ENCODE results near the gene MBP. TPM values are rescaled to one million over a fixed set of nuclear protein-coding genes. Genes with fewer than 3 reads are reported as not detected.

Gene MBP
- total RNA-seq, 3 donors from 2014 or later = 37.9 to 48.5 (median 47.4) TPM

GRCh38 chr18:77111449-77111848, 21.1 kb downstream of the MBP start:
- Histone ChIP-seq H3K9me3 (no peaks in the 10 kb centered on the region), H3K4me3 (no peak overlapping the region), H3K36me3 (ENCODE audit: low read depth) (no peaks in the 10 kb centered on the region), H3K4me1 (ENCODE audit: low read depth) (peaks cover 29% of the 10 kb centered on the region)
- TF ChIP-seq CTCF (IDR thresholded peaks at IDR 0.05) = no peak
- peak in 1 of 3 donors; percentile 49 for DNase-seq
- intact Hi-C loops (cut with DNase I, micrococcal nuclease) = no loop called here
- ATAC-seq = no peak

- no peak for DNase-seq
- peaks cover 25% of the 10 kb centered on the region for H3K4me1 ChIP-seq (ENCODE audit: low read depth)
- intact Hi-C loops (cut with DNase I, micrococcal nuclease) = no loop called here
- ATAC-seq = no peak
- no peaks in the 10 kb centered on the region for H3K36me3 ChIP-seq (ENCODE audit: low read depth)
- no peaks in the 10 kb centered on the region for H3K9me3 ChIP-seq
- H3K4me3 ChIP-seq = no peak overlapping the region
- no peak for TF ChIP-seq CTCF (IDR thresholded peaks at IDR 0.05)
Observed at GRCh38 chr18:77110936-77111335, 21.6 kb downstream of the MBP start.

- intact Hi-C loops (cut with DNase I, micrococcal nuclease) = no loop called here
- H3K36me3 ChIP-seq (ENCODE audit: low read depth) = no peaks in the 10 kb centered on the region
- DNase-seq (no peak), ATAC-seq (no peak)
- TF ChIP-seq CTCF (IDR thresholded peaks at IDR 0.05) = no peak
- H3K4me1 ChIP-seq (ENCODE audit: low read depth) = peaks cover 21% of the 10 kb centered on the region
- no peak overlapping the region for H3K4me3 ChIP-seq
- no peaks in the 10 kb centered on the region for H3K9me3 ChIP-seq
Observed at GRCh38 chr18:77110400-77110799, 22.2 kb downstream of the MBP start.

GRCh38 chr18:77109648-77110019, 22.9 kb downstream of the MBP start:
- DNase-seq = no peak
- no peaks in the 10 kb centered on the region for H3K9me3 ChIP-seq
- no peak overlapping the region for H3K4me3 ChIP-seq
- intact Hi-C loops (cut with DNase I, micrococcal nuclease) = no loop called here
- ATAC-seq = no peak
- no peaks in the 10 kb centered on the region for H3K36me3 ChIP-seq (ENCODE audit: low read depth)
- peaks cover 14% of the 10 kb centered on the region for H3K4me1 ChIP-seq (ENCODE audit: low read depth)
- no peak for TF ChIP-seq CTCF (IDR thresholded peaks at IDR 0.05)

- no peaks in the 10 kb centered on the region for H3K9me3 ChIP-seq
- intact Hi-C loops (cut with DNase I, micrococcal nuclease) = no loop called here
- H3K4me3 ChIP-seq = no peak overlapping the region
- peaks cover 9% of the 10 kb centered on the region for H3K4me1 ChIP-seq (ENCODE audit: low read depth)
- TF ChIP-seq CTCF (IDR thresholded peaks at IDR 0.05) = no peak
- no peaks in the 10 kb centered on the region for H3K36me3 ChIP-seq (ENCODE audit: low read depth)
- ATAC-seq (no peak), DNase-seq (no peak)
Observed at GRCh38 chr18:77108821-77109647, 23.5 kb downstream of the MBP start.

Measured in mucosa of descending colon (tissue), 3 donors.